ENCODE data around the gene PAOX.
"Not testable (repeated sequence)": the region's sequence is repeated elsewhere in the genome, so short reads cannot be mapped to it uniquely, and the experiment has no call there.

The PAOX gene

GRCh38 chr10:133379801-133380666 lies 972 bp downstream of the PAOX start:
- no peak for TF ChIP-seq CTCF (IDR thresholded peaks at IDR 0.05; ENCODE audit: low read depth, low read length, missing control alignments)
- peak overlapping the region; percentile 75 for H3K4me3 ChIP-seq (ENCODE audit: low read depth, low read length)
- no peak for DNase-seq (ENCODE audit: low read depth)

DNA sequence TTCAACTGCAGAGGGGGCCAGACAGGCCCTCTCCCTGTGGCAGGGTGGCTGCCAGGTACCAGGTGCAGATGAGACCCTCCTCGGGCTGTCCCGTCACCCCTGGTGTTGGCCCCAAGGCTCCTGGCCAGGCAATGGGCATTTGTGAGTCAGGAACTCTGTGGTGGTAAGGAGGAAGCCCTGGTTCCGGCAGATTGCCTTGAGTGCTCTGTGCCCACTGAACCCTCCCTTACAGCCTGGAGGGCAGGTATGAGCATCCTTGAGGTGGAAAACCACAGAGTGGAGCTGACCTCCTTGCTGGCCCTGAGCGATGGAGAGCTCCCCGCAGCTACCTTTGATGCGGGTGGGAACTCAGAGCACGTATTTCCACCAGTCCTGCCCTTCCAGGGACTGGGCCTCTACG lies 2.0 kb downstream of the PAOX start:
- no peak for DNase-seq (ENCODE audit: low read depth)
- H3K4me3 ChIP-seq (ENCODE audit: low read depth, low read length), result no peak overlapping the region
- no peak for TF ChIP-seq CTCF (IDR thresholded peaks at IDR 0.05; ENCODE audit: low read depth, low read length, missing control alignments)

DNA sequence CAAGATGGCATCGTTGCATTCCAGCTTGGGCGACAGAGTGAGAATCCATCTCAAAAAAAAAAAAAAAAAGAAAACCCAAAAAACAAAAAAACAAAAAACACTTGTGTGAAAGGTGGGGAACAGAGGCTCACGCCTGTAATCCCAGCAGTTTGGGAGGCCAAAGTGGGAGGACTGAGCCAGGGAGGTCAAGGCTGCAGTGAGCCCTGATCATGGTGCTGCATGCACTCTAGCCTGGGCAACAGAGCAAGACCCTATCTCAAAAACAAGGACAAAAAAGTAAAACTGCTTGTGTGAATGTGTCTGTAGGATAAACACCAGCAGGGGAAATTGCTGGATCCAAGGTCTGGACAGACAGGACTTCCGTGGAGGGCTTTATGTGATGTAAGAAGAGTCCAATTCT lies 4.5 kb downstream of the PAOX start:
- no peak for DNase-seq (ENCODE audit: low read depth)
- no peak overlapping the region for H3K4me3 ChIP-seq (ENCODE audit: low read depth, low read length)
- TF ChIP-seq CTCF (IDR thresholded peaks at IDR 0.05; ENCODE audit: low read depth, low read length, missing control alignments), result no peak

GRCh38 chr10:133384071-133384470 lies 5.0 kb downstream of the PAOX start:
- TF ChIP-seq CTCF (IDR thresholded peaks at IDR 0.05; ENCODE audit: low read depth, low read length, missing control alignments), result no peak
- H3K4me3 ChIP-seq (ENCODE audit: low read depth, low read length), result no peak overlapping the region
- DNase-seq (ENCODE audit: low read depth), result no peak

GRCh38 chr10:133385214-133385613 lies 6.2 kb downstream of the PAOX start:
- H3K4me3 ChIP-seq (ENCODE audit: low read depth, low read length), result no peak overlapping the region
- no peak for DNase-seq (ENCODE audit: low read depth)
- no peak for TF ChIP-seq CTCF (IDR thresholded peaks at IDR 0.05; ENCODE audit: low read depth, low read length, missing control alignments)

GRCh38 chr10:133386951-133387350 lies 7.9 kb downstream of the PAOX start:
- DNase-seq (ENCODE audit: low read depth); H3K4me3 ChIP-seq (ENCODE audit: low read depth, low read length): not testable (repeated sequence)

DNA sequence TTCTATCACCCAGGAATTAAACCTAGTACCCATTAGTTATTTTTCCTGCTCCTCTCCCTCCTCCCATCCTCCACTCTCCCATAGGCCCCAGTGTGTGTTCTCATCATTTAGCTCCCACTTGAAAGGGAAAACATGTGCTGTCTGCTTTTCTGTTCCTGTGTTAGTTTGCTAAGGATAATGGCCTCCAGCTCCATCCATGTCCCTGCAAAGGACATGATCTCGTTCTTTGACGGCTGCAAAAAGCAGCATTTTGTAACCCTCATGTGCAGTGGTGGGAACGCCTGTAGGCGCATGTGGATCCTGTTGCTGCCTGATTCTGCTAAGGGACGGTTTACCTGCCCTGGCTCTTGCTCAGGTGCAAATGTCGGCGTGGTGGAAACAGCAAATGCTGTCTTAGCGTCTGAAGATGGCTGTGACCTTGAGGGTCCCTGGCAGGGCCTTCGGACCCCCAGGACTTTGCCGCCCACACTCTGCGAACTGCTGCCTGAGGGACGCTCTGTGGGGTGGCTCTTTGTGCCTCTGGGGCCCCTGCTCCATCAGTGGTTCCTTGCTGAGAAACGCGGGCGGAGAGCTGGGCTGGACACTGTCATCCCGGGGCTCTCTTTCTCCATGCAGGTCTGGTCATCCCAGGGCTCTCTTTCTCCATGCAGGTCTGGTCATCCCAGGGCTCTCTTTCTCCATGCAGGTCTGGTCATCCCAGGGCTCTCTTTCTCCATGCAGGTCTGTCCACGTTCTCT lies 9.3 kb downstream of the PAOX start:
- DNase-seq (ENCODE audit: low read depth), result no peak
- H3K4me3 ChIP-seq (ENCODE audit: low read depth, low read length), result peak overlapping the region; percentile 73

More for the DNA sequence above, 9.3 kb downstream of the PAOX start:
- no peak for TF ChIP-seq CTCF (IDR thresholded peaks at IDR 0.05; ENCODE audit: low read depth, low read length, missing control alignments)

All from GM12864 (cell line).